Measurements from ENCODE around the gene PGS1.

GRCh38 chr17:78347453-78347852, 31.0 kb upstream of the PGS1 start:
- TF ChIP-seq CTCF (IDR thresholded peaks at IDR 0.05; ENCODE audit: insufficient read depth, low read length, poor library complexity, severe bottlenecking) (no peak), EZH2phosphoT487 (conservative IDR thresholded peaks at IDR 0.05; ENCODE audit: low read length) (no peak)
